DMS53 (cell line): ENCODE data around the gene DNAH17.

Experiments used
- DNase-seq: peaks from one replicate; lab custom pipeline; 2025; lab: John Stamatoyannopoulos, UW

The DNAH17 gene

GRCh38 chr17:78605886-78606285 is 28.7 kb upstream of the DNAH17 start:
- no peak for DNase-seq

- peak; percentile 60 for DNase-seq
These were observed 28.2 kb upstream of the DNAH17 start for GRCh38 chr17:78605429-78605828.

GRCh38 chr17:78602246-78602645 is 25.1 kb upstream of the DNAH17 start:
- no peak for DNase-seq

- no peak for DNase-seq
These were observed 24.5 kb upstream of the DNAH17 start for GRCh38 chr17:78601577-78602190.

- no peak for DNase-seq
These were observed 23.1 kb upstream of the DNAH17 start for GRCh38 chr17:78600181-78600721.

GRCh38 chr17:78599419-78599818 is 22.2 kb upstream of the DNAH17 start:
- no peak for DNase-seq

GRCh38 chr17:78598013-78598471 is 20.8 kb upstream of the DNAH17 start:
- no peak for DNase-seq

GRCh38 chr17:78596871-78597764 is 19.9 kb upstream of the DNAH17 start:
- DNase-seq: peak; percentile 20

GRCh38 chr17:78595135-78595810 is 18.1 kb upstream of the DNAH17 start:
- DNase-seq: no peak

GRCh38 chr17:78592991-78593329 is 15.8 kb upstream of the DNAH17 start:
- no peak for DNase-seq

GRCh38 chr17:78591263-78591671 is 14.1 kb upstream of the DNAH17 start:
- no peak for DNase-seq

- DNase-seq: no peak
These were observed 12.7 kb upstream of the DNAH17 start for GRCh38 chr17:78589885-78590284.

- no peak for DNase-seq
These were observed 12.0 kb upstream of the DNAH17 start for GRCh38 chr17:78589031-78589675.

- no peak for DNase-seq
These were observed 11.2 kb upstream of the DNAH17 start for GRCh38 chr17:78588258-78589030.

GRCh38 chr17:78585006-78585630 is 7.9 kb upstream of the DNAH17 start:
- peak; percentile 14 for DNase-seq

GRCh38 chr17:78583091-78583490 is 5.9 kb upstream of the DNAH17 start:
- peak; percentile 32 for DNase-seq

- no peak for DNase-seq
These were observed 4.1 kb upstream of the DNAH17 start for GRCh38 chr17:78581304-78581703.

- no peak for DNase-seq
These were observed 3.1 kb upstream of the DNAH17 start for GRCh38 chr17:78580277-78580804.

GRCh38 chr17:78576389-78577112 is 645 bp downstream of the DNAH17 start:
- DNase-seq: no peak

GRCh38 chr17:78575899-78576298 is 1.3 kb downstream of the DNAH17 start:
- DNase-seq: no peak
